GM13977 (cell line): ENCODE data around the gene BICC1.
"Not testable (repeated sequence)": the region's sequence is repeated elsewhere in the genome, so short reads cannot be mapped to it uniquely, and the experiment has no call there.

ENCODE experiments used
- DNase-seq: peaks from one replicate; pipeline ENCODE4 v3.0.0; 2012; ENCODE audit warnings: low spot score
- in situ Hi-C: fragments of 300-500 bp; cut with MboI; formaldehyde crosslinking; loops from one replicate; pipeline ENCODE4 v1.12.0; 2022; ENCODE audit warnings: low sequenced_read_pairs, low pct_unique_long_range_greater_than_20kb, mixed read lengths, inconsistent platforms; ENCODE audit not compliant: unreplicated experiment
- TF ChIP-seq, protein P1 (sequence below): IDR thresholded peaks from 2 replicates; pipeline ENCODE4 v1.5.1; 2012; ENCODE audit warnings: mild to moderate bottlenecking, control low read depth; ENCODE audit not compliant: insufficient read depth; ENCODE audit errors: extremely low read depth, missing control alignments

The BICC1 gene

DNA sequence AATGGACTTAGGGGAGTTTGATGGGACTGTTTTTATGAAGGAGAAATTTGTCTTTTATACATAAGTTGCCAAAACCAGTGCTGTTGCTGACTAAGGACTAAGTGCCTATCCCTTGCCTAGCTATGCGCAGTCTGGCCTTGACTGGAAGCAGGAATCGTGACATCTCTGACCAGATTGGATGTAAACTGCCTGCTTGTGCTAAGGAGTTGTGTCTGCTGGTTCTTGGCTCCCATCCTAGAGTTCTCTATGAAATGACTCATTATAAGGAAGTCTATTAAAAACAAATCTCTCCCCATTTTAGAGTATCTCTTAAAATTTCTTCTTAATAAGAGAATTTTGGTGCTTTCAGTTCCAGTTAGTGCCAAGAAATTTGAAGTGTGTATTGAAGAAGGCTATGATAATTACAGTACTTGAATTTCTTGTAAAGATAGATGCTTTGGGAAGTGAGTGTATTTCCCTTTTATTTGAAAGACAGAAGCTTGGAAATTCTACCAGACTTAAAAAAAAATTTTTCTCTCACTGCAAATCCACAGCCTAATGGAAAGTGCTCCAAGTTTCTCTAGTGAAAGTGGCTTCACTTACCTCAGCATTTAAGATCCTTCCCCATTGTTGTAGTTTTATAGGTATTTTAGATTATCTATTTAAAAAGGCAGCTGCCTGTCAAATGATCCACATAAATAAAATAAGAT is 77.6 kb downstream of the BICC1 start:
- in situ Hi-C loops, result no loop called here
- TF ChIP-seq, protein P1, sequence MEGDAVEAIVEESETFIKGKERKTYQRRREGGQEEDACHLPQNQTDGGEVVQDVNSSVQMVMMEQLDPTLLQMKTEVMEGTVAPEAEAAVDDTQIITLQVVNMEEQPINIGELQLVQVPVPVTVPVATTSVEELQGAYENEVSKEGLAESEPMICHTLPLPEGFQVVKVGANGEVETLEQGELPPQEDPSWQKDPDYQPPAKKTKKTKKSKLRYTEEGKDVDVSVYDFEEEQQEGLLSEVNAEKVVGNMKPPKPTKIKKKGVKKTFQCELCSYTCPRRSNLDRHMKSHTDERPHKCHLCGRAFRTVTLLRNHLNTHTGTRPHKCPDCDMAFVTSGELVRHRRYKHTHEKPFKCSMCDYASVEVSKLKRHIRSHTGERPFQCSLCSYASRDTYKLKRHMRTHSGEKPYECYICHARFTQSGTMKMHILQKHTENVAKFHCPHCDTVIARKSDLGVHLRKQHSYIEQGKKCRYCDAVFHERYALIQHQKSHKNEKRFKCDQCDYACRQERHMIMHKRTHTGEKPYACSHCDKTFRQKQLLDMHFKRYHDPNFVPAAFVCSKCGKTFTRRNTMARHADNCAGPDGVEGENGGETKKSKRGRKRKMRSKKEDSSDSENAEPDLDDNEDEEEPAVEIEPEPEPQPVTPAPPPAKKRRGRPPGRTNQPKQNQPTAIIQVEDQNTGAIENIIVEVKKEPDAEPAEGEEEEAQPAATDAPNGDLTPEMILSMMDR, result no peak
- no peak for DNase-seq

GRCh38 chr10:58590924-58591323 is 78.3 kb downstream of the BICC1 start:
- DNase-seq, result no peak
- TF ChIP-seq, protein P1, result no peak
- in situ Hi-C loops, result no loop called here

- in situ Hi-C loops, result no loop called here
- no peak for DNase-seq
- TF ChIP-seq, protein P1, result no peak
Observed at GRCh38 chr10:58593008-58593407, 80.3 kb downstream of the BICC1 start.

- DNase-seq, in situ Hi-C loops: not testable (repeated sequence)
Observed at GRCh38 chr10:58597211-58597610, 84.5 kb downstream of the BICC1 start.

- TF ChIP-seq, protein P1, result no peak
- in situ Hi-C loops, result no loop called here
- no peak for DNase-seq
Observed at GRCh38 chr10:58599927-58600553, 87.4 kb downstream of the BICC1 start.

- in situ Hi-C loops, result no loop called here
- DNase-seq, result no peak
- TF ChIP-seq, protein P1, result no peak
Observed at GRCh38 chr10:58608351-58608750, 95.7 kb downstream of the BICC1 start.

DNA sequence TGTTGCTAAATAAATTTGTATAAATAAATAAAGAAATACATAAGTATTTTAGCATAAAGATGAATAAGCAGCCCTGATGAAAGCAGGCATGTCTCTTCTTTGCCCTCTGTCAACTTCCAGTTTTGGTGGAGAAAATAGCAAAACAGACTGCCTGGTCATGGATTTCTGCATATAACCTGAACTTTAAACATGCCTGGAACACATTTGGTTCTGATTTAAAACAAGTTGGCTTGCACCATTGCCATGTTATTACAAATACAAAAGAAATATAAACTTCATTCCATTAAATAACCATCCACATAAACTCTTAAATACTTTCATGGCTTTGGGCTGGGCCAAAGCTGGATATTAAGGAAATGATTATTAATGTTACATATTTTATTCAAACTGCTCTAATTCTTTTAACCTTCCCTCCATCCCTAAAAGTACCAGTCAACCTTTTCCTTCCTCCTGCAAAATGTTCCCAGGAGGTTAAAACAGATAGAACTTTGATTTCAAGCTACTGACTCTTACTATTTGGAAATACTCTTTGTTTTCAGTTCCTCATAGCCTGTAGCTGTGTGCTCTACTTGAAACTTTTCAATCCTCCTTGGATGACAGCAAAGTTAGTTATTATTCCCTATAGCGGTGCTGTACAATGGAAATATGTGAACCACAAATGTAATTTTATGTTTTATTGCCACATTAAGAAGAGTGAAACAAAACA is 96.3 kb downstream of the BICC1 start:
- in situ Hi-C loops, result no loop called here
- TF ChIP-seq, protein P1, result no peak
- no peak for DNase-seq
